Measurements from ENCODE around the gene EFCAB8.

EFCAB8 gene, protein sequence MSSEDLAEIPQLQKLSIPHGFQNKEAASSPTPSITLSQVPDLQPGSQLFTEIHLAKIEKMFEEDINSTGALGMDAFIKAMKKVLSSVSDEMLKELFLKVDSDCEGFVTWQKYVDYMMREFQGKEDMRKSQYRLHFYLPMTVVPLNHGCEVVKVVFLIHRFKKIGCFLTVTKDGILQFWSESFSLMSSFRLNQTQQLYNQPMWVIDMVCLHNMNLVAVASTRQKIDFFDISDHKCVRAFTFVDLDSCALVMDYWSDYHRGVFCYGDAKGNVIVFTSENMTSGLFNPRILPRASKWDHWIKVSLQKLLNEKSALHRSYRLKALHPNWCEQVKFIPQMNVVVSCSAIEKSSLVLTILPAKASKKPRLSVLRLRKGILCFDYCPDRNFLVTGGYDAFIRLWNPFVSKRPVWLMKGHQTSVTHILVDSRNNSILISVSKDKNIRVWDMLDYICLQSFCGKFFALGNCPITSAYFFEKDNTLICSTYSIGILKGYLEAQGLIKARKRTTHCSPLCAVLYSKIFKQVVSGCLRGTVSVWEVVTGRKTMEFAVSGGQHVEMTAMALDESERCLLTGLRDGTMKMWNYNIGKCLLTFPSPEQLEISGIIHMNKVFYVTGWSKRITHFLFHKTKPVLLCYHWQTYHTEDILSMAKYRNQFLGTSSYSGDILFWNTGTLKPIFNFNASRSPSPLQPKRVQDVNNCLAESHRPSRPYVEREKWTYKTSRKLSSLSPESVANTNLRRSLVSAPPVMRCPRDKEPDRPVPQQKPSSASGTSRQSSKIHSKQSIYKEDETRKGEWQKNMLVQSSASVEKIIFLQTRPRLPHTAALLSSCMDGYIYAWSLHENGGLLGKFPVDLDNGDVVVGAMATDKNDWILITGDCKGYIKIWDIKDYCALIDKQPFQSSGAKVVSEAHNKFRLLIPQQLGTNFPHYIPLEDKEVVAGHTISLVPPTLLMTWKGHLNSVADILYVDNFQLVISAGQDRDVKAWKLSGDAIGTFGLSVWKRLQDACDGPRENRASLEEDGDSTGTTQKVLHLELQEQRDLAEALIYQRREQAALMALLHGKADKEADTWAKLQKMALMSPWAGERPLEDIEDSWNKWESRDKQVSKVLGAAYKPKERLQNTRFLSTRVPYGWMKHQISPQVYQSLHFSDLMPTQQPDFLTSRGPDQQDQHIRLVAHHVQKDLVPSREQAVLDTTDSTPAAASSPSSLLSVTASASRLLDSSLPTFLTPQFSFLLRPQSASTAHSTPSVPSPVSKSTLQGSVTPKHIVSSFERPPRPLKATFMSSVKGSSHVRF

DNA sequence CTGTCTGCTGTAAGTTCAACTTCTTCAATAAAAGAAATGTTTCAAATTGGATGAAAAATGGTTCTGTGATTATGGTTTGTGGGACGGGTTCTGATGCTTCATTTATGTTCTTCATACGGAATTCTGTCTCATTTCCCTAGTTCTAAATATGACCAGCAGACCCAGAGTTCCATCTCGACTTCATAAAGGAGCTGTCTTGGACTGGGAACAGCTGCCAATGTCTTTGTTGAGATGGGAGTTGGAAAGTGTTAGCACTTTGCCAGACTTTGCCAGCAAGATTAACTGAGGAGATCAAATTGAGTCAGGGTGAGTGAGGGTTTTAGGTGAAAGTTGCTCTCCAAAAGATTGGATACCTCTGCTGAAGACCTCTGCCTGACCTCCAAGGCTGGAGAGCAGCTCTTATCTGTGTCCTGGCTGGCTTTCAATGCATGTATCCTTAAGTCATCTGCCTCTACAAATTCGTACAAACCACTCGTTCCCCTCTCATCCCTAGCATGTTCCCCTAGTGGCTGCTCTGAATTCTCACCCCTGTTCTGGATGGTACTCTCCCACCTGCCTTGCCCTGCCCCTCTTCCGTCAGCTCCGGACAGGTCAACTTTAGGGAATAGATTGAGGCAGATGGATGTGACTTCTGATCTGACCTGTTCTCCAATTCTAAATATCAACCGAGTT lies at the start of gene EFCAB8:
EFCAB8 (plus strand) TSS at position 223 of the 672 bp plus-strand sequence. CDS start 4,870 bp downstream, outside the sequence.
- Histone ChIP-seq H3K27me3 (ENCODE audit: control insufficient read depth, insufficient read depth, low read length) (no peaks in the 10 kb centered on the region), H3K27ac (ENCODE audit: low read depth, low read length) (no peak within 1 kb of the TSS)

GRCh38 chr20:32809907-32810306 lies 48.8 kb upstream of the EFCAB8 start:
- no peaks in the 10 kb centered on the region for H3K27me3 ChIP-seq (ENCODE audit: control insufficient read depth, insufficient read depth, low read length)
- H3K9ac ChIP-seq (ENCODE audit: low read length): no peak overlapping the region
- H3K36me3 ChIP-seq (ENCODE audit: control insufficient read depth, insufficient read depth, low read length): no peaks in the 10 kb centered on the region
- no peak overlapping the region for H3K4me3 ChIP-seq (ENCODE audit: low read length)
- no peak overlapping the region for H3K27ac ChIP-seq (ENCODE audit: low read depth, low read length)
- no peaks in the 10 kb centered on the region for H3K4me1 ChIP-seq (ENCODE audit: control insufficient read depth, insufficient read depth, low read length)

More for the DNA sequence above, at the start of gene EFCAB8:
- Histone ChIP-seq H3K9ac (ENCODE audit: low read length) (no peak within 1 kb of the TSS), H3K36me3 (ENCODE audit: control insufficient read depth, insufficient read depth, low read length) (peaks cover 2% of the 10 kb centered on the region), H3K4me3 (ENCODE audit: low read length) (no peak within 1 kb of the TSS), H3K4me1 (ENCODE audit: control insufficient read depth, insufficient read depth, low read length) (no peaks in the 10 kb centered on the region)

DNA sequence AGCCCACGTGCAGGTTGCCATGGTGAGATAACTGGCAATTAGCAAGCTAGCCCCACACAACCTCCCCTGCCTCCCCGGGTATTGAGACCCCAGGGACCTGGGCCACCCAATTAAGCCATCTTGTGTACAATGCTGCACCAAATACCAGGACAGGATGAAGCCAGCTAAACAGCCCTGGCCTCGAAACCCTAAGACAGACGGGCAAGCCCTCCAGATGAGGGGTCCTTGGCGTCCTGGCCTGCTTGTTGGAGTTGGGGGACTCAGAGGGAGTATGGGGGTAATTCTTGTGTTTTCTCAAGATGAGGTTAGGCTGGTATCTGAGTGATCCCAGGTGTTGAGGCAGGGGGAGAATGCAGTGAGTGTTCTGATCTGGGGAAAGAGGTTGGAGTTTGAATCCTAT lies 47.8 kb upstream of the EFCAB8 start:
- Histone ChIP-seq H3K4me1 (ENCODE audit: control insufficient read depth, insufficient read depth, low read length) (no peaks in the 10 kb centered on the region), H3K27me3 (ENCODE audit: control insufficient read depth, insufficient read depth, low read length) (no peaks in the 10 kb centered on the region), H3K36me3 (ENCODE audit: control insufficient read depth, insufficient read depth, low read length) (no peaks in the 10 kb centered on the region), H3K4me3 (ENCODE audit: low read length) (no peak overlapping the region), H3K9ac (ENCODE audit: low read length) (no peak overlapping the region), H3K27ac (ENCODE audit: low read depth, low read length) (no peak overlapping the region)

DNA sequence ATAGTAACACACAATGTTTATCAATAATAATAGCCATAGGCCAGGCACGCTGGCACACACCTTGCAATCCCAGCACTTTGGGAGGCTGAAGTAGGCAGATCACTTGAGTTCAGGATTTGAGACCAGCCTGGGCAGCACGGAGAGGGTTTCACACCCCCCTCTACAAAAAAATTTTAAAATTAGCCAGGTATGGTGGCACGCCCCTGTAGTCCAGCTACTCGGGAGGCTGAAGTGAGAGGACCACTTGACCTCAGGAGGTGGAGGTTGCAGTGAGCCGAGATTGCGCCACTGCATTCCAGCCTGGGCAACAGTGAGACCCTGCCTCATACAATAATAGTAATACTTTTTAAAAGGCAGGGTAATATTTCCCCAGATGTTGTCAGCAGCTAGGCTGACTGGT lies 46.8 kb upstream of the EFCAB8 start:
- Histone ChIP-seq H3K4me1 (ENCODE audit: control insufficient read depth, insufficient read depth, low read length) (no peaks in the 10 kb centered on the region), H3K9ac (ENCODE audit: low read length) (no peak overlapping the region), H3K4me3 (ENCODE audit: low read length) (no peak overlapping the region), H3K36me3 (ENCODE audit: control insufficient read depth, insufficient read depth, low read length) (no peaks in the 10 kb centered on the region), H3K27me3 (ENCODE audit: control insufficient read depth, insufficient read depth, low read length) (no peaks in the 10 kb centered on the region), H3K27ac (ENCODE audit: low read depth, low read length) (no peak overlapping the region)

DNA sequence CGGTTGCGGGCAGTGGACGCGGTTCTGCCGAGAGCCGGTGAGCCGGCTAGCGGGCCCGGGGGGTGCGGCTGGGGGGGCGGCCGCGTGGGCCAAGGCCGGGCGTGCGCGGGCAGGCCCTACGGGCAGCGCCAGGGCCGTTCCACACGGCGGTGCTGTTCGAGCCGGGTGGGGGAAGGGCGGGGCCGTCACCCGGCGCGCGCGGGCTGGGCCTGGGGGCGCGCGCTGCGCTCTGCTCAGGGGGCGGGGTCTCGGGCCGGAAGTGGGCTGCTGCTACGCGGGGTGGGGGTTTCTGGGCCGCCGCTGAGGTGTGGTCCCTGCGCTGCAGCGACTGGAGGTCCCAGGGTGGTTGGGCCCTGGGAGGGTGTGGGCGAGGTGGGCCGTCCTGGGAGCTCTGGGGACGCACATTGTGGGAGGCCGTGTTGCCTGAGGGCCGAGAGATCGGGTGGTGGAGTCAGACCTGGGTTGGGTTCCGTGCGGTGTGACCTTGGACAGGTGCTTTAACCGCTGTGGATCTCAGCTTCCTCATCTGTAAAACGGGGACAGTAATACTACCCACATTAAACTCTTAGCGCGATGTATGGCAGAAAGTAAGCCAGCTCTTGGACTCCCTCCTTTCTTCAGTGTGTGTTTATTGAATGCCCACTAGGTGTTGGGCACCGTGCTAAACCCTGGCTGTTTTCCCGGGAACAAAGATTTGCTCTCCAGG lies 38.6 kb upstream of the EFCAB8 start:
- H3K27ac ChIP-seq (ENCODE audit: low read depth, low read length): peak overlapping the region; percentile 98
- H3K27me3 ChIP-seq (ENCODE audit: control insufficient read depth, insufficient read depth, low read length): no peaks in the 10 kb centered on the region
- H3K9ac ChIP-seq (ENCODE audit: low read length): peak overlapping the region; percentile 93
- peaks cover 11% of the 10 kb centered on the region for H3K4me1 ChIP-seq (ENCODE audit: control insufficient read depth, insufficient read depth, low read length)
- peak overlapping the region; percentile 97 for H3K4me3 ChIP-seq (ENCODE audit: low read length)
- H3K36me3 ChIP-seq (ENCODE audit: control insufficient read depth, insufficient read depth, low read length): no peaks in the 10 kb centered on the region

GRCh38 chr20:32820698-32821377 lies 37.9 kb upstream of the EFCAB8 start:
- Histone ChIP-seq H3K27ac (ENCODE audit: low read depth, low read length) (peak overlapping the region; percentile 98), H3K4me3 (ENCODE audit: low read length) (peak overlapping the region; percentile 97), H3K4me1 (ENCODE audit: control insufficient read depth, insufficient read depth, low read length) (peaks cover 11% of the 10 kb centered on the region), H3K36me3 (ENCODE audit: control insufficient read depth, insufficient read depth, low read length) (no peaks in the 10 kb centered on the region), H3K27me3 (ENCODE audit: control insufficient read depth, insufficient read depth, low read length) (no peaks in the 10 kb centered on the region), H3K9ac (ENCODE audit: low read length) (peak overlapping the region; percentile 93)

- H3K36me3 ChIP-seq (ENCODE audit: control insufficient read depth, insufficient read depth, low read length): peaks cover 6% of the 10 kb centered on the region
- H3K9ac ChIP-seq (ENCODE audit: low read length): no peak overlapping the region
- H3K27me3 ChIP-seq (ENCODE audit: control insufficient read depth, insufficient read depth, low read length): no peaks in the 10 kb centered on the region
- peaks cover 11% of the 10 kb centered on the region for H3K4me1 ChIP-seq (ENCODE audit: control insufficient read depth, insufficient read depth, low read length)
- no peak overlapping the region for H3K27ac ChIP-seq (ENCODE audit: low read depth, low read length)
- H3K4me3 ChIP-seq (ENCODE audit: low read length): no peak overlapping the region
Observed at GRCh38 chr20:32822225-32822624, 36.5 kb upstream of the EFCAB8 start.

- Histone ChIP-seq H3K4me3 (ENCODE audit: low read length) (no peak overlapping the region), H3K4me1 (ENCODE audit: control insufficient read depth, insufficient read depth, low read length) (peaks cover 11% of the 10 kb centered on the region), H3K27me3 (ENCODE audit: control insufficient read depth, insufficient read depth, low read length) (no peaks in the 10 kb centered on the region), H3K36me3 (ENCODE audit: control insufficient read depth, insufficient read depth, low read length) (peaks cover 6% of the 10 kb centered on the region), H3K27ac (ENCODE audit: low read depth, low read length) (no peak overlapping the region), H3K9ac (ENCODE audit: low read length) (no peak overlapping the region)
Observed at GRCh38 chr20:32823078-32823477, 35.6 kb upstream of the EFCAB8 start.

DNA sequence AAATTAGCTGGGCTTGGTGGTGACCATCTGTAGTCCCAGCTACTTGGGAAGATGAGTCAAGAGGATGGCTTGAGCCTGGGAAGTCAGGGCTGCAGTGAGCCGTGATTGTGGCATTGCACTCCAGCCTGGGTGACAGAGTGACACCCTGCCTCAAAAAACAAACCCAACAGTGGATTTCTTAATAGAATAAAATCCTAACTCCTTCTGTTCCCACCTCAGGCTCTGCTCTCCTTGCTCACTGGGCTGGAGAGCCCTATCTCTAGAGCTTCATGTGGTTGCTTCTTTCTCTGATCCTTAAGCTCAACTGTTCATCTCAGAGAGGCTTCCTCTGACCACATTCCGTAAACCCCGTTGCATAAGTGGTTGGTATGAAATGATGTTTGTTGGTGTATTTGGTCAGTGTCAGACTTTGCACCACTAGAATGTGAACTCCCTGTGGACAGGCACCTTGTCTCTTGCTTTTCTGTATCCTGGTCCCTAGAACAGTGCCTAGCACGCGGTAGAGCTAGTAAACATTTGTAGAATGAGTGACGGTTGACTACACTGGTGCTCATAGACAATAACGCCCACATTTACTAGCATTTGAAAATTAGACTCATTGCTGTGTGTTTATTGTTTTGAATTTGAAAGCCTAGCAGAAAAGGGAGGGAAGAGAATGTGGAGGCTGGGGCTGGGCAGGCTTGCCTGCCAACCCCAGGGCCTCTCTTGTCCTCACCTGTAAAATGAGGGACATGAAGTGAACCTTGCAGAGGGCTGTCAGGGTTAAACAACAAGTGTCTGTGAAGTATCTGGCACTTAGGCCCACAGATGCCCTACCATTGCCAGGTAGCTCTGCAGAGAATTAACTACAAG lies 34.8 kb upstream of the EFCAB8 start:
- Histone ChIP-seq H3K4me1 (ENCODE audit: control insufficient read depth, insufficient read depth, low read length) (peaks cover 12% of the 10 kb centered on the region), H3K27me3 (ENCODE audit: control insufficient read depth, insufficient read depth, low read length) (no peaks in the 10 kb centered on the region), H3K9ac (ENCODE audit: low read length) (no peak overlapping the region), H3K4me3 (ENCODE audit: low read length) (no peak overlapping the region), H3K27ac (ENCODE audit: low read depth, low read length) (no peak overlapping the region), H3K36me3 (ENCODE audit: control insufficient read depth, insufficient read depth, low read length) (peaks cover 6% of the 10 kb centered on the region)

GRCh38 chr20:32828029-32828680 lies 30.6 kb upstream of the EFCAB8 start:
- Histone ChIP-seq H3K4me3 (ENCODE audit: low read length) (no peak overlapping the region), H3K27me3 (ENCODE audit: control insufficient read depth, insufficient read depth, low read length) (no peaks in the 10 kb centered on the region), H3K9ac (ENCODE audit: low read length) (no peak overlapping the region), H3K36me3 (ENCODE audit: control insufficient read depth, insufficient read depth, low read length) (peaks cover 6% of the 10 kb centered on the region), H3K27ac (ENCODE audit: low read depth, low read length) (peak overlapping the region; percentile 37), H3K4me1 (ENCODE audit: control insufficient read depth, insufficient read depth, low read length) (peaks cover 3% of the 10 kb centered on the region)

All from rectal smooth muscle tissue (tissue), 1 donor.